GM18517 (cell line): ENCODE measurements around the gene CTU2.

Experiments used
- ATAC-seq: cut with Tn5 transposase; IDR thresholded peaks from one replicate; pipeline ENCODE4 v1.9.1; 2021; ENCODE audit warnings: mild to moderate bottlenecking, moderate library complexity; ENCODE audit not compliant: unreplicated experiment

CTU2 gene

DNA sequence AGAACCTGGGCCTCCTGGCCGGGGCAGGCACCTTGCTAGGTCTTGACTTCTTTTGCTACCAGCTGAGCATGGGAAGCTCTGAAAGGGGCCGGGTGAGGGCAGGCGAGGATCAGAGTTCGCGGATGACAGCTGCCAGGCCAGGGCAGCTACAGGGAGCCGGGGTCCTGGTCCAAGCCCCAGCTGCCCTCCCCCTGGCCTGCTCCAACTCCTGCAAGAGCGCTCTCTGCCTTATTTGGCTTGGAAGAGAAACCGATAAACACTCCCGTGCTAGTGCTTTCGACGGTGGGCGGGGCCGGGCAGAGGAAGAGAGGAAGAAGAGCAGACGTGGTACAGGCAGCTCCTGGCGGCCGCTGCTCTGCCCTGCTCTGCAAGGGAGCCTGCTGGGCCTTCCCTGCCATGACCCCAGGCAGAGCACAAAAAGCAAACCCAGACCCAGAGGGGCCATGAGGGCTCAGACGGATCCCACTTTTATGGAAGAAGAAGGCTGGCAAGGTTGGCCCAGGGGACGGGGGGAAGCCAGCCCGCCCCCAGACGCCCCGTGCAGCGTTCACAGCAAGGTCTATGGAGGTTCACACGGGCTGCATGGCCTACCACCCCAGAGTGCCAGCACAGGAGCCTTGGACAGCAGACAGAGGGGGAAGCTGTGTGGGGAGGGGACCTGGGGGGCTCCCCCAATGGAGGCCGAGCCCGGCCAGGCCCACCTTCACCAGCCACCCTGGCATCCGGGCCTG is 53.1 kb downstream of the CTU2 start:
- no peak for ATAC-seq

DNA sequence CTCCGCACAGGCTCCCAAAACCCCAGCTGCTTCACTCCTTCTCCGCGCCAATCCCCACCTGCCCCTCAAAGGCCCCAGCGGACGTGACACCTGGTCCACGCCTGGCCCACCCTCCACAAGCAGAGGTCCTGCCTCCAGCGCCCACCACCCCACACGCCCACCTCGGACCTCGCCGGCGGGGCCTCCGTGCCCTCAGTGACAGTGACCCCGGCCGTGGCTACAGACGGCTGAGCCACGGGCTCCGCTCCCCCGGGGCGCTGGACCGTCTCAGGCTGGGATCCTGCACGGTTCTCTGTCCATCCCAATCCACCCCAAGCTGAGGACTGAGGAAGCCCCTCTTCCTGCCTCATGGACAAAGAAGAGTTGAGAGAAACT is 53.7 kb downstream of the CTU2 start:
- no peak for ATAC-seq

DNA sequence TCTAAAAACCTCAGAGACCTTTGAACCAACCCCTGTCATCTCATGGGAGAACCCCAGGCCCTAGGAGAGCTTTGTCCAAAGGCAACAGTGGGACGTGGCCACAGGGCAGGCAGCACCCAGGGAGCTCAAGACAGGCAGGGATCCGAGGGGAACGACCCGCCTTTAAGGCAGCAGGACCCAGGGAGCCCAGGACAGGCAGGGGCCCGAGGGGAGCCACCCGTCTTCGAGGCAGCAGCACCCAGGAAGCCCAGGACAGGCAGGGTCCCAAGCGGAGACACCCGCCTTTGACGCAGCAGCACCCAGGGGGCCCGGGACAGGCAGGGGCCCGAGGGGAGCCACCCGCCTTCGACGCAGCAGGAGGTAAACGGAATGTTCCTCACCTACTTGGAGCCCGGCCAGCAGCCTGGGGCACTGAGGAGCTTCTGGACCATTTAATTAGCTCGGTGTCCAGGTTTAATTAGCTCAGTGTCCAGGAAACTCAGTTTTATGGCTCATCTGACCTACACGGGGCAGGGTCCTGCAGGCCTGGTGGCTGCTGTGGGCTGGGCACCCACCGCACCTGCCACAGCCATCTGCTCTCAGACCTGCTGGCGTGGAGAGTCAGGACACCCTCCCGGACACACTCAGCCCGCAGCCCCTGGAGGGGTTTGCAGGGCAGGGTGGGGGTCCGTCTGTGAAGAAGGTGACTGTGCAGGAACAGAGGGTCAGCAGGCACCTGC is 54.3 kb downstream of the CTU2 start:
- ATAC-seq, result no peak

DNA sequence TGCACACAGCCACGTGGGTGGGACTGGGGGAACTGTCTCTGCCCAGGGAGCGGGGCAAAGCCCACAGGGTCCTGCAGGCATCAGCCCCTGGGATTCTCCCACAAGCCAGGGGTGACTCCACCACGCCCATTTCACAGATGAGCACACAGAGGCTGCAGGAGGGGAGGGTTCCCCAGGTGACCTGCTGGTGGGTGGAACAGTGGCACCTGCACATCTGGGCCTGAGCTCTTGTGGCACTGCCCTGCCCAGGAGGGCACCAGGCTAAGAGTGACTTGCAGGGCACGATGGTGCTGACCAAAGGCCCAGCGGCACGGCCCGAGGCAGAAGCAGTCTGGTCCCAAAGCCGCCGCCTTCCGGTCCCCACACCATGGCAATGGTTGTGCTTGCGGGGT is 54.8 kb downstream of the CTU2 start:
- ATAC-seq, result no peak

DNA sequence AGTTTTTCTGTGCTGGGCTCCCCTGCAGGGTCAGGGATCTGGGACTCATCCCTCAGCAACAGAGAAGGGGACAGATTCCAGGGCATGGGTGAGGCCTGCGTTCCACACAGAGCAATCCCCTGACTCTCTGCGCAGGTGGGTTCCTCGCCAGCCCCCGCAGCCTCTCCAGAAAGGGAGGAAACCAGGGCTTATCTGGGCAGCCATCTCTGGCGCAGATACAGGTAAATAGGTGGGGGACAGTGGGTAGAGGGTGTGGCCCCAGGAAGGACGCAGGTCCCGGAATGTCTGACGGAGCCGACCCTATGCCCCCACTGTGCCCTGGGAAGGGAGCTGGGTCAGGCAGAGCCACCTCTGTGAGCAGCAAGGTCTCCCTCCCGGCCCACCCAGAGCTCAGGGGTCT is 55.5 kb downstream of the CTU2 start:
- ATAC-seq, result no peak

DNA sequence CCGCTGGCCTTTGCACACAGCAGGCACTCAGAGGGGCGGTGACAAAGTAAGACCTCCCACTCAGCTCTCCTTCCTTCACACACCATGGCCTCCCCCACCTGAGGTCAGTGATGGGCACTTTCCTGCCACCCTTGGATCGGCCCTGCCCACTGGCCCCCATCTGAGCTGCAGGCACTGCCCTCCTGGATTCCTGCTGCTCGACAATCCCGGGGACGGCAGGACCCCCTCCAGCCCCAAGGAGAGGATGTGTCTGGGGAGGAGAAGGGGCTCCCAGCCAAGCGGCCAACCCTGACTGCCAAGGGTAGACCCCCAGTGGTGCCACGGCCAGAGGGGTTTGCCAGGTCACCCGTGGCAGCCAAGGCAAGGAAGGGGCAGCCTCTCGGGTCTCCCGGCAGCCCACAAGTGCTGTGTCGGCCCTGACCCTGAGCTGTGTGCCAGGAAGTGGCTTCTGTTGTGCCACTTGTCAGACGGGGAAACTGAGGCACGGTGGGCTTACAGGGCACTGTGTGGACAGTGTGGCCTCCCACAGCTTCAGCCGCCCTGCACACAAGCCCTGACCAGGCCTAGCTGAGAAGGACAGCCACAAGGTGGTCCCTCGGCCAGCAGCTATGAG is 56.1 kb downstream of the CTU2 start:
- no peak for ATAC-seq

DNA sequence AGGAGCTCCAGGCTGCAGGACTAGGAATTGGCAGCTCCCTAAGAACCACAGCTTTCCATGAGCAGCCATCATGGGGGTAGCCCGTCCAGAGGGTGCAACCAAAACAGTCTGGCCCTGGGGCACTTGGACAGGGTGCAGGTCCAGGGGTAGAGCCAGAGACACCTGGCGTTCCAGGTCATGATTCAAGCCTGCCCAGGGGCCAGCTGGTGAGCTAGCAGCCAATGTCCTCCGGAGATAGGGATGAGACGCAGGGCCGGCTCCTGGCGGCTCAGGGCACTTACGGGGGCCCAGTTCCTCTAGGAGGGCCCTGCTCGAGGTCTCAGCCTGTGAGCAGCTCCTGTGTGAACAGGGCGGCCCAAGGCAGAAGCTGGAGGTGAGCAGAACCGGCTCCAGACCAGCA is 56.6 kb downstream of the CTU2 start:
- ATAC-seq, result no peak

DNA sequence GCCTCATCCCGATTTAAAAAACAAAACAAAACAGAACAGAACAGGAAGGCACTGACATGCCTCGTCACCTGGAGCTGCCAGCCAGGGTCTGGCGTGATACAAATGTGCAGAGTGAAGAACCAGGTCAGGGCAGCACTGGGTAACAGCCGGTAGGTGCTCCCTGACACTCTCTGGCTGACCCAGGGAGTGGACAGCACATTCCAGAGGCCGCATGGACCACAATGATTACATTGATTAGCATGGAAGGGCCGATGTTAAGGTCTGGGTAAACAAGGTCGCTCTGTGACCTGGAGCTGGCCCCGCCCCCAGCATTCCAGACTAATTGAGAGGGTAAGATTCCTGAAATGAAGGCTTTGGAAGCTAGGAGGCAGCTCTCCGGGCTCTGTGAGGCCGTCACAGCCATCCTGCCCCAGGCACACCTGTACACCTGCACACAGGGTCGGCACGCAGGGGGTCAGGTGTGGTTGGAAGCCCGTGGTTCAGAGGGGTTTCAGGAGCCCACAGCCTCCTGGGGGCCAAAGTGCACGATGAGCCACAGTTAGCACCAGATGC is 57.3 kb downstream of the CTU2 start:
- ATAC-seq, result no peak

DNA sequence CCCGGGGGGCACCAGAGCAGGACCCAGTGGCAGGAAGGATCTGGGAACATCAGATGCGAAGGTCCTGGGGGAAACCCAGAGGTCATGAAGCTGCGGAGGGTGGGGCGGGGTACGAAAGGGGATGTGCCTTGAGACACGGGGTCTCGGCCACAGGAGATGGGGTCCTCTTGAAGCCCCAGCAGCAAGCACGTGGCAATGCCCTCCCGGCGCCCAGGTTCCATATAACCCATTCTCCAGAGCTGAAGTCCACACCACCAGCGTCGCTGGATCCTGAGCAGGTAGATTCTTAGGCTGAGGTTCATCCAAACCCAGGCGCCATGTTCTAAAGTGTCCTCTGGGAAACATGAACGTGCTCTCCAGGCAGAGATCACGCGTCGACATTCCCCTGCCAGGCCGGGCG is 57.8 kb downstream of the CTU2 start:
- no peak for ATAC-seq

DNA sequence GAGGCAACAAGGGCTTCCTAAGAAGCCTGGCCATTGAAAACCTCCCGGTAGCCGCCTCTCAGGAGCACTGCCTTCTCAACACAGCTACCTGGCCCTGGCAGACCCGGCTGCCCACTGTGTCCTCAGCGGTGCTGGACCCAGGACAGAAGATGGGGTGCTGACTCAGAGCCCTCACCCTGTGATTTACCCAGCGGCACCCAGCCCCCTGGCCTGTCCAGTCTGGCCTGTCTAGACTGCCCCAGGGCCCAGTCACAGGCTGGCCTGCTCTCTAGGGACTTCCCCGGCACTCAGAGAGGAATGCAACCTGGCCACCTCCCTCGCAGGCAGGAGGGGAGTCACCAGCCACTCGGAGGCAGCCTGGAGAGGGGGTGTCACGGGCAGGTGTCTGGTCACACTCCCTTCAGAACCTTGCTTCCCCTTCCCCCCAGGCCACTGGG is 58.6 kb downstream of the CTU2 start:
- no peak for ATAC-seq
